ENCODE results near the gene LAMB4. TPM values are rescaled to one million over a fixed set of nuclear protein-coding genes. Genes with fewer than 3 reads are reported as not detected.

LAMB4 gene
- total and polyA plus RNA-seq, 2 donors (not counting 1 experiment from before 2014, with no cell fraction given): not detected

- Histone ChIP-seq H3K79me2 (ENCODE audit: control insufficient read depth, insufficient read depth, low read length) (no peaks in the 10 kb centered on the region), H3K27ac (ENCODE audit: low read length in 2 of 2) (no peak overlapping the region), H3K36me3 (replicated peaks in 1 of 2; ENCODE audit: control extremely low read depth in 1 of 2, control insufficient read depth in 1 of 2, extremely low read depth in 1 of 2, insufficient read depth in 2 of 2, low read length in 1 of 2) (no peaks in the 10 kb centered on the region), H3K4me1 (ENCODE audit: control insufficient read depth in 2 of 2, insufficient read depth in 2 of 2, low read length in 2 of 2) (peaks cover 4% of the 10 kb centered on the region in 2 donors), H3K9ac (ENCODE audit: low read length) (no peak overlapping the region), H3K4me3 (ENCODE audit: control extremely low read depth in 1 of 5, extremely low read depth in 1 of 5, insufficient read depth in 1 of 5, low read depth in 2 of 5, low read length in 4 of 5) (no peak overlapping the region), H2AFZ (ENCODE audit: insufficient read depth, low read depth, low read length, poor library complexity, severe bottlenecking) (no peak overlapping the region), H4K20me1 (ENCODE audit: control insufficient read depth, insufficient read depth, low read length, poor library complexity, severe bottlenecking) (no peaks in the 10 kb centered on the region), H3K4me2 (replicated peaks; ENCODE audit: low read depth, low read length, poor library complexity, severe bottlenecking) (no peak overlapping the region), H3K9me3 (ENCODE audit: control extremely low read depth in 1 of 3, control insufficient read depth in 2 of 3, insufficient read depth in 1 of 3, low read length in 2 of 3) (no peaks in the 10 kb centered on the region), H3K27me3 (replicated peaks in 1 of 4; ENCODE audit: control extremely low read depth in 1 of 4, control insufficient read depth in 3 of 4, insufficient read depth in 4 of 4, low read length in 3 of 4) (peaks cover 0 to 3% (median 1%) of the 10 kb centered on the region in 4 experiments)
- ChIA-PET POLR2A (interaction anchor here (1.3 kb wide), 1 partner anchor 9 kb away, joined by 4 read pairs; no protein-coding TSS in a partner anchor), CTCF (interaction anchor here (0.7 to 3.3 kb wide), 27 partner anchors 7 to 682 kb away, joined by 3 to 140 read pairs (median 4); partner anchors contain the start of genes CBLL1 and LAMB4)
- WGBS (ENCODE audit: insufficient coverage): 83% methylated on average over 4 of the region's 8 CpGs
- no peak overlapping the region for H3K27ac Mint-ChIP-seq
- H3K27me3 Mint-ChIP-seq: peaks cover 10% of the 10 kb centered on the region
- H3K4me3 Mint-ChIP-seq: no peak overlapping the region
- H3K9me3 Mint-ChIP-seq (ENCODE audit: insufficient read depth): no peaks in the 10 kb centered on the region
- intact Hi-C loops (cut with micrococcal nuclease): no loop called here
- ATAC-seq (ENCODE audit: low read depth) (no peak), DNase-seq (no peak)
- TF ChIP-seq CTCF (IDR thresholded peaks at IDR 0.05) (no peak), EZH2 (IDR thresholded peaks at IDR 0.05; ENCODE audit: borderline replicate concordance, insufficient read depth, low read depth, low read length, poor library complexity, severe bottlenecking) (no peak)
- H3K4me1 Mint-ChIP-seq: no peaks in the 10 kb centered on the region
These were observed 15.2 kb upstream of the LAMB4 start for GRCh38 chr7:108145401-108145800.

- H3K79me2 ChIP-seq (ENCODE audit: control insufficient read depth, insufficient read depth, low read length): no peaks in the 10 kb centered on the region
- TF ChIP-seq EZH2 (IDR thresholded peaks at IDR 0.05; ENCODE audit: borderline replicate concordance, insufficient read depth, low read depth, low read length, poor library complexity, severe bottlenecking): no peak
- no peak for TF ChIP-seq CTCF (IDR thresholded peaks at IDR 0.05)
- peaks cover 4% of the 10 kb centered on the region in 2 donors for H3K4me1 ChIP-seq (ENCODE audit: control insufficient read depth in 2 of 2, insufficient read depth in 2 of 2, low read length in 2 of 2)
- H3K9ac ChIP-seq (ENCODE audit: low read length): no peak overlapping the region
- H2AFZ ChIP-seq (ENCODE audit: insufficient read depth, low read depth, low read length, poor library complexity, severe bottlenecking): no peak overlapping the region
- H3K36me3 ChIP-seq (replicated peaks in 1 of 2; ENCODE audit: control extremely low read depth in 1 of 2, control insufficient read depth in 1 of 2, extremely low read depth in 1 of 2, insufficient read depth in 2 of 2, low read length in 1 of 2): no peaks in the 10 kb centered on the region
- no peak overlapping the region for H3K4me3 Mint-ChIP-seq
- H3K4me1 Mint-ChIP-seq: no peaks in the 10 kb centered on the region
- ChIA-PET POLR2A (interaction anchor here (1.3 kb wide), 1 partner anchor 8 kb away, joined by 4 read pairs; no protein-coding TSS in a partner anchor), CTCF (interaction anchor here (0.7 to 3.3 kb wide), 11 partner anchors 9 to 676 kb away, joined by 3 to 140 read pairs (median 7); partner anchors contain the start of gene LAMB4)
- no peak overlapping the region for H3K4me3 ChIP-seq (ENCODE audit: control extremely low read depth in 1 of 5, extremely low read depth in 1 of 5, insufficient read depth in 1 of 5, low read depth in 2 of 5, low read length in 4 of 5)
- no peak for ATAC-seq (ENCODE audit: low read depth)
- no peak overlapping the region for H3K27ac ChIP-seq (ENCODE audit: low read length in 2 of 2)
- H3K27me3 ChIP-seq (replicated peaks in 1 of 4; ENCODE audit: control extremely low read depth in 1 of 4, control insufficient read depth in 3 of 4, insufficient read depth in 4 of 4, low read length in 3 of 4): peaks cover 0 to 3% (median 1%) of the 10 kb centered on the region in 4 experiments
- DNase-seq: no peak
- no peak overlapping the region for H3K27ac Mint-ChIP-seq
- 83% methylated on average over 1 of the region's 3 CpGs for WGBS (ENCODE audit: insufficient coverage)
- no peaks in the 10 kb centered on the region for H3K9me3 Mint-ChIP-seq (ENCODE audit: insufficient read depth)
- H3K4me2 ChIP-seq (replicated peaks; ENCODE audit: low read depth, low read length, poor library complexity, severe bottlenecking): no peak overlapping the region
- intact Hi-C loops (cut with micrococcal nuclease): no loop called here
- H3K27me3 Mint-ChIP-seq: peaks cover 10% of the 10 kb centered on the region
- no peaks in the 10 kb centered on the region for H3K9me3 ChIP-seq (ENCODE audit: control extremely low read depth in 1 of 3, control insufficient read depth in 2 of 3, insufficient read depth in 1 of 3, low read length in 2 of 3)
- no peaks in the 10 kb centered on the region for H4K20me1 ChIP-seq (ENCODE audit: control insufficient read depth, insufficient read depth, low read length, poor library complexity, severe bottlenecking)
These were observed 14.8 kb upstream of the LAMB4 start for GRCh38 chr7:108144931-108145330.
